GM12878 (cell line): ENCODE measurements around the gene TLL2. TPM values are rescaled to one million over a fixed set of nuclear protein-coding genes. Genes with fewer than 3 reads are reported as not detected.

ENCODE experiments used
- ATAC-seq: fragments of 200-7000 bp; cut with Tn5 transposase; 3 replicates; pipeline ENCODE4 v1.9.1; 2020; ENCODE audit warnings: mild to moderate bottlenecking, moderate library complexity
- BruUV-seq: library from RNA; stranded (reverse); fragments of 400-500 nt; replicated peaks from 2 replicates; lab custom pipeline; 2021; lab: Mats Ljungman, UMichigan
- CTCF ChIA-PET: fragments of 300-600 bp; sonication (Branson Sonifier 250); formaldehyde crosslinking; extraction: SDS; loops from one replicate; lab custom pipeline; 2021; ENCODE audit warnings: inconsistent platforms; lab: Yijun Ruan, JAX
- POLR2A ChIA-PET: fragments of 350-600 bp; formaldehyde crosslinking; extraction: SDS; loops from one replicate; lab custom pipeline; 2021; ENCODE audit warnings: inconsistent platforms; lab: Charles Lee
- RAD21 ChIA-PET: fragments of 300-600 bp; sonication (Branson Sonifier 250); formaldehyde crosslinking; loops from one replicate; lab custom pipeline; 2023; ENCODE audit warnings: antibody characterized with exemption; ENCODE audit not compliant: unreplicated experiment; lab: Charles Lee
- SMC1A ChIA-PET: fragments of 300-600 bp; sonication (Branson Sonifier 250); formaldehyde crosslinking; loops from one replicate; lab custom pipeline; 2023; ENCODE audit not compliant: unreplicated experiment, uncharacterized antibody; lab: Charles Lee
- DNase-seq: peaks from one replicate; pipeline ENCODE4 v3.0.0-alpha.2; 2011; ENCODE audit warnings: low read depth, low spot score
- FAIRE-seq: peaks from 3 replicates; lab custom pipeline; 2011; peaks lifted over from hg19 to GRCh38; lab: Jason Lieb, UNC
- H2AFZ ChIP-seq: 2 replicates; pipeline ENCODE4 v1.6.0; 2011; ENCODE audit warnings: low read depth, low read length, control low read depth; ENCODE audit not compliant: control insufficient read depth
- H3K27ac ChIP-seq: 2 replicates; pipeline ENCODE4 v1.5.1; 2011; ENCODE audit warnings: control low read depth; ENCODE audit not compliant: control insufficient read depth, insufficient read depth
- H3K27me3 ChIP-seq, 2 experiments: replicated peaks in 1 of 2; 2 replicates each; pipeline versions ENCODE4 v1.6.0 to v1.6.1; 2011; ENCODE audit warnings: low read length in 1 of 2; ENCODE audit not compliant: control insufficient read depth in 2 of 2, insufficient read depth in 2 of 2
- H3K36me3 ChIP-seq, 2 experiments: 2 replicates each; pipeline ENCODE4 v1.5.1; 2011; ENCODE audit warnings: low read length in 1 of 2; ENCODE audit not compliant: control insufficient read depth in 2 of 2, insufficient read depth in 2 of 2
- H3K4me1 ChIP-seq: 2 replicates; pipeline ENCODE4 v1.6.1; 2011; ENCODE audit warnings: mild to moderate bottlenecking, low read length, moderate library complexity, mixed read lengths; ENCODE audit not compliant: control insufficient read depth, insufficient read depth
- H3K4me2 ChIP-seq: 2 replicates; pipeline ENCODE4 v1.6.0; 2011; ENCODE audit warnings: control low read depth; ENCODE audit not compliant: control insufficient read depth, insufficient read depth
- H3K4me3 ChIP-seq: fragments of 200-600 bp; sonication (generic); 2 replicates; pipeline ENCODE4 v1.5.1; 2016
- H3K79me2 ChIP-seq: 2 replicates; pipeline ENCODE4 v1.6.0; 2011; ENCODE audit warnings: low read length; ENCODE audit not compliant: control insufficient read depth, insufficient read depth
- H3K9ac ChIP-seq: 2 replicates; pipeline ENCODE4 v1.8.0; 2011; ENCODE audit warnings: low read length, control low read depth, mixed read lengths; ENCODE audit not compliant: control insufficient read depth, insufficient read depth
- H3K9me3 ChIP-seq: replicated peaks from 3 replicates; pipeline ENCODE4 v1.5.1; 2011; ENCODE audit warnings: mild to moderate bottlenecking, low read length; ENCODE audit not compliant: control insufficient read depth, insufficient read depth
- H4K20me1 ChIP-seq: 2 replicates; pipeline ENCODE4 v1.6.0; 2011; ENCODE audit not compliant: control insufficient read depth, insufficient read depth
- ASH2L ChIP-seq: fragments of 300-600, 200-600 bp; sonication (generic); IDR thresholded peaks from 2 replicates; pipeline ENCODE4 v1.6.1; 2017; ENCODE audit warnings: low read depth, mild to moderate bottlenecking, borderline replicate concordance
- ATF2 ChIP-seq: IDR thresholded peaks from 2 replicates; pipeline ENCODE4 v1.6.1; 2012; ENCODE audit warnings: low read length, inconsistent platforms
- CBX5 ChIP-seq: sonication (generic); IDR thresholded peaks from 2 replicates; pipeline ENCODE4 v1.6.1; 2016; ENCODE audit warnings: low read depth, moderate library complexity, mild to moderate bottlenecking, inconsistent platforms
- DPF2 ChIP-seq: fragments of 450-650 bp; IDR thresholded peaks from 2 replicates; pipeline ENCODE4 v1.6.1; 2017; ENCODE audit warnings: mild to moderate bottlenecking
- EP300 ChIP-seq, 2 experiments: fragments of 150-350 bp in 1 of 2; IDR thresholded peaks; 2 replicates each; pipeline ENCODE4 v1.6.1; 2011 to 2012; ENCODE audit warnings: low read depth in 2 of 2, low read length in 2 of 2, borderline replicate concordance in 1 of 2, improper control_type of control experiment in 1 of 2, inconsistent platforms in 1 of 2; ENCODE audit not compliant: control insufficient read depth in 1 of 2
- FOXK2 ChIP-seq: fragments of 450-650 bp; IDR thresholded peaks from 2 replicates; pipeline ENCODE4 v1.6.1; 2017; ENCODE audit warnings: mild to moderate bottlenecking, moderate library complexity
- HCFC1 ChIP-seq: fragments of 150-350 bp; IDR thresholded peaks from 2 replicates; pipeline ENCODE4 v1.6.1; 2014; ENCODE audit warnings: low read length
- KLF5 ChIP-seq: fragments of 450-650 bp; IDR thresholded peaks from 2 replicates; pipeline ENCODE4 v1.6.1; 2014; ENCODE audit warnings: mild to moderate bottlenecking; ENCODE audit not compliant: partially characterized antibody
- PAX8 ChIP-seq: fragments of 450-650 bp; IDR thresholded peaks from 2 replicates; pipeline ENCODE4 v1.6.1; 2017; ENCODE audit warnings: mild to moderate bottlenecking, moderate library complexity
- PBX3 ChIP-seq: IDR thresholded peaks from 2 replicates; pipeline ENCODE4 v1.6.1; 2011; ENCODE audit warnings: mild to moderate bottlenecking, low read depth, low read length, moderate library complexity; ENCODE audit not compliant: insufficient replicate concordance
- PML ChIP-seq: IDR thresholded peaks from 2 replicates; pipeline ENCODE4 v1.6.1; 2012; ENCODE audit warnings: low read length, inconsistent platforms
- SMAD5 ChIP-seq: IDR thresholded peaks from 2 replicates; pipeline ENCODE4 v1.6.1; 2016; ENCODE audit warnings: antibody characterized with exemption, low read depth
- TCF7 ChIP-seq: IDR thresholded peaks from 2 replicates; pipeline ENCODE4 v1.6.1; 2014; ENCODE audit warnings: antibody characterized with exemption, borderline replicate concordance
- WGBS: methylation state at CpG from one replicate; pipeline ENCODE4 v1.1.6; 2016; ENCODE audit warnings: low lambda C conversion rate; ENCODE audit not compliant: insufficient replicate concordance, insufficient coverage; ENCODE audit errors: missing lambda C conversion rate; 5-methylcytosine and 5-hydroxymethylcytosine counted together
- in situ Hi-C: fragments of 300-500 bp; cut with MboI; formaldehyde crosslinking; loops from 9 replicates; pipeline ENCODE4 v1.14.3; 2018; ENCODE audit warnings: mixed read lengths
- intact Hi-C: fragments of 100-400 bp; cut with micrococcal nuclease; formaldehyde crosslinking; loops from one replicate; pipeline ENCODE4 v1.14.2; 2022; ENCODE audit not compliant: unreplicated experiment
- polyA plus RNA-seq, 11 experiments: library from polyadenylated mRNA; depleted of rRNA in 4 of 11; unstranded in 6 of 11; stranded (reverse) in 5 of 11; fragments of >200 nt; fragmentation: Nextera tagmentation in 4 of 11; fragmentation: Illumina TruSeq in 1 of 11; extraction: Ambion mirVana in 4 of 11; extraction: Trizol in 1 of 11; gene quantifications; 1 replicate in 1 of 11; 2 replicates in 10 of 11; pipeline versions ENCODE4 v1.2.1 to v1.2.3, GENCODE V29; 2011 to 2016; ENCODE audit warnings: inconsistent platforms in 2 of 11, missing spikeins in 2 of 11, low read depth in 1 of 11
- total RNA-seq, 4 experiments: library from RNA; depleted of rRNA in 3 of 4; stranded (reverse); fragments of >200 nt in 3 of 4; fragmentation: Illumina TruSeq in 1 of 4; extraction: Trizol in 1 of 4; gene quantifications; 2 replicates each; pipeline versions ENCODE4 v1.2.1 to v1.2.3, GENCODE V29; 2013 to 2021

Gene TLL2
- total and polyA plus RNA-seq, 10 of the 15 experiments (the other 5 are each of a cell fraction or from before 2014, with no cell fraction given): 0.02 to 2.1 (median 0.52) TPM

- no peak overlapping the region for H3K9ac ChIP-seq
- intact Hi-C loops: no loop called here
- 59% methylated on average over 15 of the region's 15 CpGs for WGBS
- TF ChIP-seq HCFC1 (no peak), FOXK2 (no peak), EP300 (IDR thresholded peaks at IDR 0.05; ENCODE audit: borderline replicate concordance in 1 of 2, control insufficient read depth in 1 of 2, low read depth in 2 of 2, low read length in 2 of 2) (no peak), ASH2L (no peak), PML (no peak), SMAD5 (no peak), DPF2 (no peak), TCF7 (no peak), KLF5 (no peak), PAX8 (no peak), ATF2 (no peak), PBX3 (no peak), CBX5 (no peak)
- TF ChIP-seq, all 136 proteins: peak for 0
- FAIRE-seq (no peak), DNase-seq (no peak), ATAC-seq (no peak)
- Histone ChIP-seq H3K9me3 (no peaks in the 10 kb centered on the region), H3K4me2 (no peak overlapping the region), H2AFZ (no peak overlapping the region), H3K4me3 (no peak overlapping the region), H4K20me1 (no peaks in the 10 kb centered on the region), H3K36me3 (no peaks in the 10 kb centered on the region), H3K79me2 (no peaks in the 10 kb centered on the region), H3K4me1 (no peaks in the 10 kb centered on the region), H3K27ac (no peak overlapping the region), H3K27me3 (no peaks in the 10 kb centered on the region)
- in situ Hi-C loops: no loop called here
- BruUV-seq: no TSS peak
- ChIA-PET CTCF (interaction anchor here (1.0 kb wide), 1 partner anchor 59 kb away, joined by 4 read pairs; no protein-coding TSS in a partner anchor), POLR2A (no interaction called here), RAD21 (no interaction called here), SMC1A (interaction anchor here (1.3 to 1.6 kb wide), 3 partner anchors 9 to 35 kb away, joined by 4 to 5 read pairs (median 4); no protein-coding TSS in a partner anchor)
Measured at GRCh38 chr10:96431211-96431970, 82.3 kb downstream of the TLL2 start.
